Activated CD4-positive, CD25-positive, alpha-beta regulatory T cell treated with anti-CD3 and anti-CD28 coated beads, Interleukin-2, amount 50 U/mL, for 24 hours (primary cell): ENCODE measurements around the gene MYH11.
"Not testable (repeated sequence)": the region's sequence is repeated elsewhere in the genome, so short reads cannot be mapped to it uniquely, and the experiment has no call there.

Experiments used
- ATAC-seq, 2 donors: fragments of 150-1000 bp; cut with Tn5 transposase; one replicate each; pipeline ENCODE4 v1.10.0; 2021; ENCODE audit warnings: mild to moderate bottlenecking in 1 of 2, moderate library complexity in 1 of 2

Gene MYH11

GRCh38 chr16:15874745-15875314, 18.0 kb upstream of the MYH11 start:
- ATAC-seq = no peak

DNA sequence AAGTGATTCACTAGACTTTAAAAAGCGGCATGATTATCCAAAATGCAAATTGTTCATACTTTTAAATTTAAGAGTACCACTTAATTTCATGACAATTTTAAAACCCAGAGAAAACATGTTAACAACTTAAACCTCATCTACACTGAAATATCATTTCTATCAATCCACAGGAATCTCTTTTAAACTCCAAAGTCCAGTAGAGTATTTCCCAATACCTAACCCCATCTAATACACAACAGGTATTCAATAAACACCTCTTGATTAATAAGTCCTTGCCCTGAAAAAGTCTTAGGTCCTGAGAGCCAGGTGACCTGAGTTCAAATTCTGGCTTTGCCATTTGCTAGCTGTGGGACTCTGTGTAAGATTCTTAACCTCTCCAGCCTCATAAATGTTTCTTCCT, 16.9 kb upstream of the MYH11 start:
- ATAC-seq = no peak

- no peak for ATAC-seq
Measured at GRCh38 chr16:15873301-15873700, 16.5 kb upstream of the MYH11 start.

DNA sequence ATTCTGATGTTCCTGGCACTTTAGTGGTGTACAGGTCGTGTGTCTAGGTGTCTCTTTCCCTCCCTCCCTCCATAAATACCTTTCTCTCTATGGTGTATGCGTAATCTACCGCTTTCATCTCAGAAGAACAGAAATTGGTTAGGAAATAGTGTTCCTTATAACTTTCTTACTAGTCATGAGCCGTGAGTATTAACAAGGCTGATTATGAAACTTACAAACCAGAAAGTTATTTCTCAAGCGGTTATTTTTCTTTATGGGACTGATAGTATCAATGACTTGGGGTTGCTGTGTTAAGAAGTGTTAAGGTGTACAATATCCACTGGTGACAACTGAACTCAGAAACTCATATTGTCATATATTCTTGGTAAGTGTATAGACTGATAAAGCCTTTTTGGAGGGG, 13.2 kb upstream of the MYH11 start:
- no peak for ATAC-seq

DNA sequence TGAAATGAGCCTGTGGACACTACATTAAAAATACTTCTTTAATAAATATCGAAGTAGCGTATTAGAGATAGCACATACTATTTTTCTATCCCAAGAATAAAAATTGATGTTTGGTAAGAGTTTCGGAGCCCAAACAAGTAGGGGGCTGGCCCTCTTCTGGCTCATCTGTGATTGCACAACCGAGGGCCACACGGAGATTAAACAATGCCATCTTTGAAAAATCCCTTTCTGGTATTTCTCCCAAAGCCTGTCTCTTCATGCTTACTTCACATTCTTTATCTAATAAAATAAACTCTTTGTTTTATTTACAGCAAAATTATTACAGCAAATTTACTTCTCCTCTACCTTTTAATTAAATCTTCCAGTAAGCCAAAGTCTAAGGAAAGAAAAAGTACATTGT, 9.6 kb upstream of the MYH11 start:
- ATAC-seq = no peak

DNA sequence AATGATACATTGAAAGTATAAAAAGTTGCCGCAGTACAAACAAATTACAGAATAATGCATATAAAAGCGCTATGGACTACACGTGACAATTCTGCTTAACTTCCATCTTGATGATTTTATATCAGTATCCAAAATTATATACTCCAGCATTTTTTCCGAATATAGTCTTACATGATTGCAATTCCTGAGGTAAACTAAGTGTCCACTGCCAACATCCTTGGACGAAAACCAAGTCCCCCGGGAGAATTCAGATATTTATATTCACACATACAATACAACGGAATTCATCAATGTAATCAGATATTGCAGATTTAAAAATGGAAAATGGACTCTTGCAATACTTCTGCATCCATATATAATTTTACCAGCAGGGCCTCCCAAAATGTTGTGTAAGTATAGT, 8.9 kb upstream of the MYH11 start:
- no peak for ATAC-seq

- no peak for ATAC-seq
Measured at GRCh38 chr16:15864939-15865338, 8.1 kb upstream of the MYH11 start.

DNA sequence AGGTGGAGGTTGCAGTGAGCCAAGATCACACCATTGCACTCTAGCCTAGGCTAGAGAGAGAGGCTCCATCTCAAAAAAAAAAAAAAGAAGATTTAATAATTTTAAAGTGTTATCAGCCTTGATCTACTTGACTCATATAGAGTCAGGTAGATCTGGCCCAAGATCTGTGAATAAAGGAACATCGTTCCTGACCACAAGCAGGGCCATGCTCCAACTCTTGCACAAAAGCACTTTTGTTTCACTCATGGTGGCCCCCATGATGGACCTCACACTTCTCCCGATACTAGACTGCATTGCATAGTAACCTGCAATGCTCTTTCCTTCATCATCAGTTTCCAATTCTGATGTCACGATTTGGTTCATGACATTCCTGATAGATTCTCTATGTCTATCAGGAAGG, 5.2 kb upstream of the MYH11 start:
- no peak for ATAC-seq

GRCh38 chr16:15858921-15859668, 2.3 kb upstream of the MYH11 start:
- no peak for ATAC-seq

GRCh38 chr16:15857724-15858560, 1.1 kb upstream of the MYH11 start:
- ATAC-seq = no peak

DNA sequence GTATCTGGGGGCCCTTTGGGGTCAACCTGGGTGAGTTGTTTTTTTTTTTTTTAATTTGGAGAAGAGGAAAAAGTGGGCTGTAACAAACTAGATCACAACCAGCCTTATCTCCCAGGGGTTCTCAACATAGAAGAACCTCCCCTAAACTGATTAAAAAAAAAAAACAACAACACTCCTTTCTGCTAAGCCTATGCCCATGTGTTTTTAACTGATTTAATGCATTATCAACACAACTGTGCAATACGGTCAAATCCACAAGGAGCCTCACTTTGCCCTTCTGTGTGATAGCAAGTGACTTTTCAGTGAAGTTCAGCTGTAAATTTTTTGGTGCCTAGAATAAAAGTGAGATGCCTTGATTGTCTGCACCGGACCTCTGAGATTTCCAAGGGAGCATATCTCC, 646 bp downstream of the MYH11 start:
- ATAC-seq = no peak

- ATAC-seq = no peak
Measured at GRCh38 chr16:15855704-15856003, 1.2 kb downstream of the MYH11 start.

DNA sequence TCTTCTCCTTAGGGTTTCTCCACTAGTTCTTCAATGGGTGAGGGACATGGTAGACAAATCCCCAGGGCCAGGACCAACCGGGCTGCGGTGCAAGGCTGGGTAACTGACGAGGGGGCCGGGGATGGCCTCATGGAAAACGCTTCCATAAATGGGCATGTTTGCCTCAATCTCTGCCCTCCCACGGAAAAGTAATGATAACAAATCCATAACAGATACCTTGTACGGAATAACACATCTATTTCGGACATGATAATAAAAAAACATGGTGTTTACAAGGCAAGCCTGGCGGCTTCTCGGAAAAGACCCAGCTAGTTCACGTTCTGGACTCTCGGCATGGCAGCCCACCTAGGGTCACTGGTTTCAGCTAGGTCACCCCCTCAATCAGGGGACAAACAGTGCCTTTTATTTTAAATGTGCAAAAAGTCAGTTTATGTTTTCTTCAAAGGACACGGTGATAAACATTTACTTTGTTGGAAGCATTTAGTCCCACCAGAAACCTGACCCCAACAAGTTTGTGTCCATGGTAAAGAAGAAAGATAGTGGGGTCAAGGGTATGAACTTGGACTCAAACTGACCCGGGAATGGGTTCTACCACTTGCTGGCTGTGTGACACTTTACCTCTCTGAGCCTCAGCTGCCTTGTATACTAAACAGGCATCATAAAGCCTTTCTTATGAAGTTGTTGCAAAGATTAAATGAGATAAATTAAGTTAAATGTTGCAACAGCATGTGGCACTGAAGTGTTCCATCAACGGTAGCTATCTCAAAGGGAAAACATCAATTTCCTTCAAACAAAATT, 1.7 kb downstream of the MYH11 start:
- ATAC-seq = no peak

- ATAC-seq = no peak
Measured at GRCh38 chr16:15854061-15854460, 2.8 kb downstream of the MYH11 start.

GRCh38 chr16:15853021-15853420, 3.8 kb downstream of the MYH11 start:
- ATAC-seq = no peak

GRCh38 chr16:15850555-15850954, 6.3 kb downstream of the MYH11 start:
- not testable (repeated sequence) for ATAC-seq

DNA sequence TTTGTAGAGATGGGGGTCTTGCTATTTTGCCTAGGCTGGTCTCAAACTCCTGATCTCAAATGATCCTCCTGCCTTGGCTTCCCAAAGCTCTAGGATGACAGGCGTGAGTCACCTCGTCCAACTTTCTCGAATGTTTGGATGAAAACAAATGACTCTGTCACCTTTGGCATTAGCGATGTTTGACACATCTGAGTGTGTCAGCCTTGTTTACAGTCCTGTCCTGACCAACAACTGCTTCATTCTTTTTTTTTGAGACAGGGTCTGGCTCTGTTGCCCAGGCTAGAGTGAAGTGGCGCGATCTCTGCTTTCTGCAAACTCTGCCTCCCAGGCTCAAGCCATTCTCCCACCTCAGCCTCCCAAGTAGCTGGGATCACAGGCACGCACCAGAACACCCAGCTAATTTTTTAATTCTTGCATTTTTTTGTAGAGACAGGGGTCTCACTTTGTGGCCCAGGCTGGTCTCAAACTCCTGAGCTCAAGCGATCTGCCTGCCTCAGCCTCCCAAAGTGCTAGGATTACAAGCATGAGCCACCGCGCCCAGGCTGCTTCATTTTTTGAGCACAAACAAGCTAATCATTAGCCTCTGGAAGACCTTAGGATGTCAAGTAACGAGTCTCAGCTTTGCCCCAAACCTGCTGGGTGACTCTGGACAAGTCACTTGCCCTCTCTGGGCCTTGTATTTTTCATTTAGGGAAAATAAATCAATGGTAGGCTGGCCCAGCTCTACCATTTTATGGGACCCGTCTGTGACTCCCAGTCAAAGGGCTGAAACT, 7.4 kb downstream of the MYH11 start:
- no peak for ATAC-seq

- no peak for ATAC-seq
Measured at GRCh38 chr16:15847611-15848175, 9.1 kb downstream of the MYH11 start.

GRCh38 chr16:15846510-15846909, 10.3 kb downstream of the MYH11 start:
- no peak for ATAC-seq

DNA sequence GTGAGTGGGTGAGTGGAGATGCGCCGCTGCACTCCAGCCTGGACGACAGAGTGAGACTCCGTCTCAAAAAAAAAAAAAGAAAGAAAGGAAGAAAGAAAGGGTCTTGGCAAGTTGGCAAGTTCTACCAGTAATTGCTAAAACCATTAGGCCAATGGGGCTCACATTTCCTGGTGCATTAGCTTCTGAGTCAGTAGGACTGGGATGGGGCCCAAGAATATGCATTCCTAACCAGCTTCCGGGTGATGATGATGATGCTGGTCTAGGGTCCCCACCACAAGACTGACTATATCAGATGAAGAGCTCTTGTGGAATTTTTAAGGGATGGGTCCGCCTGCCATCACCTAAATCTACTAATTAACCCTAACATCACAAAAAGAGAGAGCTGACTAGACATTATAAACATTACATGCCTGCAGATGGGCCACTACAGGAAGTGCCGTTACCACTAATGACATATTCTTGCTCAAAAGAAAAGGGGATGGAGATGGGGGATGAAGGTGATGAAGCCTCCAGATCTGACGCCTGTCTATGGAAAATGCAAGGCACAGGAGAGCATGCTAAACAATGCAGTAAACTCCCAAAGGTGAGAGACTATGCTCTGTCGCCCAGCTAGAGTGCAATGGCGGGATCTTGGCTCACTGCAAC, 13.1 kb downstream of the MYH11 start:
- no peak for ATAC-seq

DNA sequence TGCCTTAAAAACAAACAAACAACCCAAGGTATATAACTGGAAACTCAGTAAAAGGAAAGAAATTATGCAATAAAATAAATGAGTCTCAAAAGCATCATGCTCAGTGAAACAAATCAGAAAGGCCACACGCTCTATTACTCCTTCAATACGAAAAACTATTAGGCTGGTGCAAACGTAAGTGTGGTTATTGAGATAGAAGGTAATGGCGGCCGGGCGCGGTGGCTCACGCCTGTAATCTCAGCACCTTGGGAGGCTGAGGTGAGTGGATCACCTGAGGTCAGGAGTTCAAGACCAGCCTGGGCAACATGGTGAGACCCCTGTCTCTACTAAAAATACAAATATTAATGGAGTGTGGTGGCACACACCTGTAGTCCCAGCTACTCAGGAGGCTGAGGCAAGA, 17.6 kb downstream of the MYH11 start:
- not testable (repeated sequence) for ATAC-seq

DNA sequence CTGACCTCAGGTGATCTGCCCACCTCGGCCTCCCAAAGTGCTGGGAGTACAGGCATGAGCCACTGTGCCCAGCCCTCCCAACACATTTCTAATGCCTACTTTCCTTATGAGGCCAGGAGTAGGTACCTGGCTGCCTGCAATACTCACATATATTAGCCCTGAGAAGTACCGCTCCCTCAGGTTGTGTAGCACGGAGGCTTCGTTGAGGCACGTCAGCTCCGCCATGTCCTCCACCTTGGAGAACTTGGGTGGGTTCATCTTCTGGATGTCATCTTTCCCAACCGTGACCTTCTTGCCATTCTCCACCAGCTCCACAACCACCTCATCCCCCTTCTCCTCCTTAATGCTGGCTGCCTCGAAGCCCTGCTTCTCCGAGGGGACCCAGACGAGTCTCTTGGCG, 19.1 kb downstream of the MYH11 start:
- no peak for ATAC-seq
